Activated T-helper 17 cell treated with anti-CD3 and anti-CD28 coated beads, Interleukin-2, amount 50 U/mL, for 72 hours (primary cell): Measurements from ENCODE around the gene KL. TPM values are rescaled to one million over a fixed set of nuclear protein-coding genes. Genes with fewer than 3 reads are reported as not detected.

ENCODE experiments used
- ATAC-seq: fragments of 150-1000 bp; cut with Tn5 transposase; replicated peaks from 2 replicates; pipeline ENCODE4 v1.10.0; 2021; ENCODE audit warnings: mild to moderate bottlenecking, moderate library complexity
- H3K27ac Mint-ChIP-seq: one replicate; pipeline ENCODE4 v1.8.0; 2022; ENCODE audit warnings: mixed read lengths
- H3K27me3 Mint-ChIP-seq: one replicate; pipeline ENCODE4 v1.8.0; 2022; ENCODE audit warnings: mixed read lengths
- H3K36me3 Mint-ChIP-seq: one replicate; pipeline ENCODE4 v1.8.0; 2022; ENCODE audit warnings: low read depth, mild to moderate bottlenecking, mixed read lengths
- H3K4me1 Mint-ChIP-seq: one replicate; pipeline ENCODE4 v1.8.0; 2022; ENCODE audit warnings: mixed read lengths
- H3K4me3 Mint-ChIP-seq: one replicate; pipeline ENCODE4 v1.8.0; 2022; ENCODE audit warnings: mild to moderate bottlenecking, mixed read lengths
- H3K9me3 Mint-ChIP-seq: one replicate; pipeline ENCODE4 v1.8.0; 2022; ENCODE audit warnings: mixed read lengths
- total RNA-seq, 2 donors: library from RNA; stranded (reverse); gene quantifications; one replicate each; pipeline ENCODE4 v1.2.3, GENCODE V29; 2022

Gene KL
- total RNA-seq, 2 donors from 2014 or later, result 0.08 TPM; not detected in 1

DNA sequence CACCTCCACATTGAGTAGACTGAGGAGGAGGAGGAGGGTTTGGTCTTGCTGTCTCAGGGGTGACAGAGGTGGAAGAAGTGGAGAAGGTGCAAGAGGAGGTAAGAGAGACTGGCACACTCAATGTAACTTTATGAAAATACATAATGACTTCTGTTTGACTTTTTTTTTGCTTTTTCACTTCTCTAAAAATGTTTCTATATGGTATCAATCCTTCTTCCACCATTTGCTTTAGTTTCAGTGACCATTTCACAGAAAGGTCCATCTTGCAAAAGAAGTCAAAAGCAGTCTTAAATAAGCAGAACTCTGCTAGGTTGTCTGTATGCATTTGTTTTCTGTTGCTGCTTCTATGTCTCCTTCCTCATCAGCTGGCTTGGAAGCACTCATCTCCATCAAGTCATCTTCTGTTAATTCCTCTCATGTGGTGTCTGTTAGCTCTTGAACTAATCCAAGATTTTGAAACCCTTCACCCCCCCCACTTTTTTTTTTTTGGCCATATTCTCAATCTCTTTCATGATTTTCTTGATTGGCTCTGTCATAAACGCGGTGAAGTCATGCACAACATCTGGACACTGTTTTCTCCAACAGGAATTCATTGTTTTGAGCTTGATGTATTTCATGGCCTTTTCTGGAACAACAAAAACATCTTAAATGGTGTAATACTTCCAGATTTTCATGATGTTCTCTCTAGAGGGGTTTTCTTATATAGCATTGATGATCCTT is 80.8 kb downstream of the KL start:
- Mint-ChIP-seq H3K4me3 (no peak overlapping the region), H3K4me1 (no peaks in the 10 kb centered on the region), H3K9me3 (no peaks in the 10 kb centered on the region), H3K27ac (no peak overlapping the region), H3K36me3 (no peaks in the 10 kb centered on the region), H3K27me3 (peaks cover 8% of the 10 kb centered on the region)
- ATAC-seq, result no peak

DNA sequence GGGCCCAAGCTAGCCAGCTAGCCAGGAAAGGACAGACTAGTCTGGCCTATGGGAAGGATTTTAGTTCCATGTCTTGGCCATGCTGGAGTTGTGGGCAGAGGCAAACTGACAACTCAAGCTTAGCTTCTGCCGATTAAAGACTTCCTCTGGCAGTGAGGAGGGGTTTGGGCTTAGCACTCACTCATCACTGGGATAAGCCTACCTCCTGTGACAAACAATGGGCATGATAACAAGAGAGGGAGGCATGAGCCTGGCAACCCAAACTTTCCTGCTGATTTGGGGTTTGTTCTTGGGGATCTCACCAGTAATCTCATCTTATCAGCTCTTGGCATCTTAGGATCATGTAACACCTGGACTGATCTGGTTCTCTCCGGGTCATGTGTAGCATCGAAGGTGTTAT is 83.6 kb downstream of the KL start:
- Mint-ChIP-seq H3K27ac (no peak overlapping the region), H3K27me3 (peaks cover 11% of the 10 kb centered on the region), H3K4me3 (no peak overlapping the region), H3K36me3 (no peaks in the 10 kb centered on the region), H3K9me3 (no peaks in the 10 kb centered on the region), H3K4me1 (no peaks in the 10 kb centered on the region)
- no peak for ATAC-seq

DNA sequence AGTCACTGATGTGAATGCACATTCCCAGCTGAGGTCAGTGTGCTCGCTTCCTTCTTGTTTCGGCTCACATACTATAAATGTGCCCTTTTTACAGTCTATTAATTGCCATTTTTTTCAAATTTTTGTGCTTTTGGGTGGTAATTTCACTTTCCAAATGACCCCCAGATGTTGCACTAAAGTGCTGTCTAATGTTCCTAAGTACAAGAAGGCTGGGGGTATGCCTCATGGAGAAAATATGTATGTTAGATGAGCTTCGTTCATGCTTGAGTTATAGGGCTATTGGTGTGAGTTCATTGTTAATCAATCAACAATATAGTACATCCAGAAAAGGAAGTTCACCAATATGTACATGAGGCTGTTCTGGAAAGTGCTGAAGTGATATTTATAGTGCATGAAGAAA is 84.7 kb downstream of the KL start:
- Mint-ChIP-seq H3K27ac (no peak overlapping the region), H3K4me3 (no peak overlapping the region), H3K27me3 (peaks cover 11% of the 10 kb centered on the region), H3K9me3 (no peaks in the 10 kb centered on the region), H3K36me3 (no peaks in the 10 kb centered on the region), H3K4me1 (no peaks in the 10 kb centered on the region)
- no peak for ATAC-seq

DNA sequence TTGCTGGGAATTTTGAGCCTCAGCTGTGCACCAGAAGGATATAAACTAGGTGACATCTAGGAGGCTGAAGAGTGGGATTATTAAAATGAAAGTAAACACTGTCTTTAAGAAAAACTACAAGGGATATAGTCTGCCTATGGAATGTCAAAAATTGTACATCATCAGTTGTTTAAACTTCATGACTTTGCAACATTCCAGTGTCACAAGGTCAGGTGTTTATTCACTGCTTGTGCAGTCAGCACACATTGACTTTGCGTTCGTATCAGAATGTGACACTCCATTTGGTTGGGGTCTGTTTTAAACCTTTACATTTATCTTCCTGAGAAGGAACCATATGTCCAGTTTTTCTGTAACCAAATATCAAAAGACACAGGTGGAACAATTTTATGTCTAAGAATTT is 85.6 kb downstream of the KL start:
- ATAC-seq, result no peak
- H3K36me3 Mint-ChIP-seq, result no peaks in the 10 kb centered on the region
- no peak overlapping the region for H3K27ac Mint-ChIP-seq
- no peaks in the 10 kb centered on the region for H3K4me1 Mint-ChIP-seq
- H3K27me3 Mint-ChIP-seq, result peaks cover 11% of the 10 kb centered on the region
- no peaks in the 10 kb centered on the region for H3K9me3 Mint-ChIP-seq
- no peak overlapping the region for H3K4me3 Mint-ChIP-seq

DNA sequence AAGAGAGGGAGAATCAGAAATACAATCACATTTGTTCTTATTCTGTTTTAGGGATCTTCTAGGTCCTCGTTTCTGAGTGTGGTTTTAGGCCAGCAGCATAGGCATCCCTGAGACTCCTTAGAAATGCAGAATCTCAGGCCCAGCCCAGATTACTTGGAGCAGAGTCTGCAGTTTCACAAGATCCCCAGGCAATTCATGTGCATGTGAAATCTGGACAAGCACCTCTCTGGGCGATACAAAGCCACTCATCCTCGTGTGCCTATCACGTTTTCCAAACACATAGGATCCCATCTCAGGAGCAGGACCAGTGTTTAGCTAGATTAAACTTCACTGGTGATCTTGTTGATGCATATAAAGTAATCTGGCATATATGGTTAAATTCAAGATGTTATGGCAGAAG is 87.2 kb downstream of the KL start:
- Mint-ChIP-seq H3K9me3 (no peaks in the 10 kb centered on the region), H3K27me3 (peaks cover 16% of the 10 kb centered on the region), H3K36me3 (no peaks in the 10 kb centered on the region), H3K4me3 (no peak overlapping the region), H3K27ac (no peak overlapping the region), H3K4me1 (no peaks in the 10 kb centered on the region)
- ATAC-seq, result no peak

DNA sequence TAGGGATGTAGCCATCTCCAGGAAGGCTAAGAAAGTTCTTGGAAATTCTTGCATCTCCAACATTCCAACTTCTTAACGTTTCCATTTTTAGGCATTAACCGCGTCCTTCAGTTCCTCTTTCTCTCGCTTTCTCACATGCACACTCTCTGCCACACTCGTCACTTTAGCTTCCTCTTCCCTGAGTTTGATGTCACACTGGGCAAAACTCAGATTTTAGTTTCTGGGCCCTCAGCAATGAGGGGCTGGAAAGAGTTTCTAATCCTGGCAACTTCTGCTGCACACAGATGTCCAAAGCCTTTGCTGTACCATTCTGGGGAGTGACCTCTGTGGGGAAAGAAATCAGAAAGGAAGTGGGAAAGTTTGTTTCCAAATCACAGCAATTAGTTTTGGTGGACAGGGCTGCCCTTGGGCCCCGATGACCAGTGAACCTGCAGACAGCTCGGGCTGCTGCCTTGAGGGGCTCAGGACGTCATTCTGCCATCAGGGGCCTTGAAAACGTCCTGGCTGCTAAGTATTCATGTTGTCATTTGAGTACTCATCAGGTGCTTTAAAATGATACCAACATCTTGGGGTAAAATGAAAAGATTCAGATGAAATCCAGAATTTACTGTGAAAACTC is 89.3 kb downstream of the KL start:
- no peak overlapping the region for H3K27ac Mint-ChIP-seq
- no peaks in the 10 kb centered on the region for H3K4me1 Mint-ChIP-seq
- peaks cover 20% of the 10 kb centered on the region for H3K27me3 Mint-ChIP-seq
- no peak for ATAC-seq
- H3K4me3 Mint-ChIP-seq, result no peak overlapping the region
- no peaks in the 10 kb centered on the region for H3K36me3 Mint-ChIP-seq
- no peaks in the 10 kb centered on the region for H3K9me3 Mint-ChIP-seq

DNA sequence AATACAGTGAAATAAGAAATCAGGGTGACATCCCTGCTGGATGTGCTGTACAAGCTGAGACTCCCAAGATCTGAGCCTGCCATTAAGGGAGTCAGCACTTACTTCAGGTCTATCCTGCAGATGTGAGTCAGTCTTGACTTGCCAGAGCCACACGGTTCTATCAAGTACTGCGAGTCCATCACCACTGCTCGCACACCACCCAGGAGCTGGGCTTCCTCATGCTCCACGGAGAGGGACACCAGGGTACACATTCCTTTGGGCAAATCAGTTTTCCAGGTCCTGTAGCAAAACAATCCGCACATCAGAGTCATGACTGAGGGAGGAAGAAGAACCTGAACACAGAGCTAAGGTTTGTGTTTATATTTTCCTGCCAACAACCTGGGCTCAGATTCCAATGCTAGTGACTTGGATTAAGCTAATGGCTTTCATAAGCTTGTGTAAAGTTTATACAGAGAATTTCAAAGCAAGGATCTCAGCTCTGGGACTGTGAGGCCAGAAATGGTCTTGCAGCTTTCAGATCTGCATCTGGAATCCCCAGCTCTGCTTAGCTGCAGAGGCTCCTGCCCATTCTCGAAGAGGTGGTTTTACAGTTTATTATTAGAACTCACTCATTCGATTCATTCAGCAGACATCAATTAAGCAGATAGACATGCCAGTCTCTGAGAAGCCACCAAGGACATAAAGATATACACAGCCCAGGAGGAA is 90.6 kb downstream of the KL start:
- Mint-ChIP-seq H3K27me3 (peaks cover 12% of the 10 kb centered on the region), H3K36me3 (no peaks in the 10 kb centered on the region), H3K9me3 (no peaks in the 10 kb centered on the region), H3K27ac (no peak overlapping the region), H3K4me1 (no peaks in the 10 kb centered on the region), H3K4me3 (no peak overlapping the region)
- no peak for ATAC-seq

DNA sequence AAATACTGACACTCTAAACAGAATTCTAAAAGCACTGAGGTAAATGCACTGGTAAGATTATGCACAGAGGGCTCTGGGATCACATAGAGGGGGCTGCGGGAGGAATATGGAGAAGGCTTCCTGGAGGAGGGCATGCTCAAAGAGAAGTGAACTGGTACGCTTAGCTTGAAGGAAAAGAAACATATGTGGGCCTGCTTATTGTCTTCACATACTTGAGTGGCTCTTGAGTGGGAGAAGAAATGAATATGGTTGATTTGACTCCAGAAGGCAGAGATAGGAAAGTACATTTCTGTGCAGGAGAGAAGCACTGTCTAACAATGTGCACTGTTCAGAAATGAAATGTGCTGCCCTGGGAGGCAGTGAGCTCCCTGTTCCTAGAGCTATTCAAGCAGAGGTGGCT is 91.1 kb downstream of the KL start:
- Mint-ChIP-seq H3K27ac (no peak overlapping the region), H3K9me3 (no peaks in the 10 kb centered on the region), H3K27me3 (peaks cover 12% of the 10 kb centered on the region), H3K4me1 (no peaks in the 10 kb centered on the region), H3K4me3 (no peak overlapping the region), H3K36me3 (no peaks in the 10 kb centered on the region)
- ATAC-seq, result no peak

DNA sequence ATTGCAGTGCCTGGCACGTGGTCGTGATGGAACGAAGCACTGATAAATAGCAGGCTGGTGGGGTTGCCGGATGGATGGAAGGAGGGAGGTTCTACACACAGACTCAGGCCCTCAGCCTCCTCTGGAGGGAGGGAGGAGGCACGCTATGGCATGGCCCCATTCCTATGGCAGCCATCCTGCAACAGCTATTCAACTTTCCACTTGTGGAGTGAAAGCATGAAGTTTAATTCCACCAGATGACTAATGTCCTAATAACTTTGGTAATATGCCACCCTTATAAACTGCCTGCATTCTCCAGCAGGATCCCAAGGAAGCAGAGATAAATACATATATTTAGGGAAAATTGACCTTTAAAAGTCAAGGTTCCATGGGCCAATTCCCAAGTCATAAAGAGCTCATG is 92.4 kb downstream of the KL start:
- no peaks in the 10 kb centered on the region for H3K4me1 Mint-ChIP-seq
- no peak for ATAC-seq
- H3K9me3 Mint-ChIP-seq, result no peaks in the 10 kb centered on the region
- H3K36me3 Mint-ChIP-seq, result no peaks in the 10 kb centered on the region
- H3K27me3 Mint-ChIP-seq, result peaks cover 13% of the 10 kb centered on the region
- no peak overlapping the region for H3K27ac Mint-ChIP-seq
- no peak overlapping the region for H3K4me3 Mint-ChIP-seq

DNA sequence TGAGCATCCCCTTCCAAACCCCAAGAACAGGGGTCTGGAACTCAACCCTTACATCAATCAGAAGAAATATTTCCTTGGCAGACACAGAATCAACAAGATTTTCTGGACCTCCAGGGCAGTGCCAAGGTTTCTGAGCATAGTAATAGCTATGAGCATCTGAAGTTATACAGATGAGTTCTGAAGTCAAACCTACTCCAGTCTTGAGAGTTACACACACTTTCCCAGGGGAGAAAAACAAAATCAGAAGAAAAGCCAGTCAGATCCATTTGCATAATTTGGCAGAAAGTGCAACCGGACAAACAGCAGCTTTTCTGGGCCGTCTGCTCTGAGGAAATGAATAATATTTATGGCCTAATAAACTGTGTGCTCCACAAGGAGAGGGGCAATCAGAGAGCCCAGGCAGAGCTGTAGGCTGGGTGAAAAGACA is 93.1 kb downstream of the KL start:
- no peaks in the 10 kb centered on the region for H3K4me1 Mint-ChIP-seq
- H3K4me3 Mint-ChIP-seq, result no peak overlapping the region
- no peak overlapping the region for H3K27ac Mint-ChIP-seq
- H3K27me3 Mint-ChIP-seq, result peaks cover 13% of the 10 kb centered on the region
- H3K36me3 Mint-ChIP-seq, result no peaks in the 10 kb centered on the region
- no peaks in the 10 kb centered on the region for H3K9me3 Mint-ChIP-seq
- ATAC-seq, result no peak

DNA sequence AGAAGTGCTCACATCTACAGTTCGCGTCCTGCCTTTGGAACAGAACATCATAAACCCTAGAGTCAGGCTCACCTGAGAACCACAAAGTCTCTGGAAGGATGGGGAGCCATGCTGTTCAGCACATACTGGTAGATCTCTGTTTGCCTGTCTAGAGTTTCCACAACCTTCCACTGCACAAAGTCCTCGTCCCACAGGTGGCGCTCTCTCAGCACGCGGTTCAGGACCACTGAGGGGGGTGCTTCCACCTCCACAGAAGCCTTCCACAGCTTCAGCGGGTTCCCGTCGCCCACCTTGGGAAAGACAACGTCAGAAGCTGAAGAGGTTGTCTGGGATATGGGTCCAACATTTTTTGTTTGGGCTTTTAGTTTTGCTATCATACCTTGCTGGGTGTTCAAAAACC is 93.6 kb downstream of the KL start:
- Mint-ChIP-seq H3K9me3 (no peaks in the 10 kb centered on the region), H3K4me1 (no peaks in the 10 kb centered on the region), H3K36me3 (no peaks in the 10 kb centered on the region), H3K27ac (no peak overlapping the region), H3K27me3 (peaks cover 13% of the 10 kb centered on the region), H3K4me3 (no peak overlapping the region)
- ATAC-seq, result no peak

DNA sequence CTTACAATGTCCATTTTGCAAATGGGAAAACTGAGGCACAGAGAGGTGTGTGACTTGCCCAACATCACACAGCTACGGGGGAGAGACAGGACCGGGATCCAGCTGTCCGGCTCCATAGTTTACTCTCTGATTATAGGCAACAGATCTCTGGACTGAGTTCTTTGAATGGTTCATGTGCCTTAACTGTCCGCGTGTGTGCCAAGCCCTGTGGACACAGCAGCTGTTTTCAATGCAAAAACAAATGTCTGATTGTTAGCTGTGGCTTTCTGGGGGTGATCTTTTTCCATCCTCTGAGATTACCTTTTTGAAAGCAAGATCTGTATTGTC is 94.1 kb downstream of the KL start:
- Mint-ChIP-seq H3K9me3 (no peaks in the 10 kb centered on the region), H3K27ac (no peak overlapping the region), H3K27me3 (peaks cover 19% of the 10 kb centered on the region), H3K4me3 (no peak overlapping the region), H3K36me3 (no peaks in the 10 kb centered on the region), H3K4me1 (no peaks in the 10 kb centered on the region)
- no peak for ATAC-seq

DNA sequence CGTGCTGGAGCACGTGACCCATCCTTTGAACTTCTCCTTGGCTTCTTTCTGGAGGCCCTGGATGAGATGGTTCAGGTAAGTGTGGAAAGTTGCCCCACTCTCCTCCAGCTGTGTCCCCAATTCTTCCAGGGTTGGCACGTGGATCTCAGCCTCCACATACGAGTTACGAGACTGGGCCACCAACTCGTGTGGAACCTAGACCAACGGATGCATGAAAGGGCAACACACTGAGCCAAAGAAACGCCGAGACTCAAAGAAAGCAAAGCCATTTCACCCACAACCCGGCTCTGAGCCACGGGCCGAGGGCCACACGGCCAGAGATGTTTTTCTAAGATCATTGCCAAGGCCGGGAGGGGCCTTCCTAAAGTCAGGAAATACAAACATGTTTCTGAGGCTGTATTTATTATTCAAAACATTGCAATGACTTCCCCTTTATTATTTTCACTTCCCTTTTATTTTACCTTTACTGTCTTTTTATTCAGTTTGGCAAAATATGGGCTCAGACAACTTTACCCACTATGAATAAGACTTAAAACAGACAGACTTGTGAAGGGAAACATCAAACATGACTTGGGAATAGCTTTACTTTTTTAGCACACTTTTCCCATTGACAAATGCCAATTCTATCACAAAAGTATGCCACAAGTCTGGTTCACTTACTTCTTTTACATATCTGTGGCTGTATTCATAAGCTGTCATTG is 94.6 kb downstream of the KL start:
- Mint-ChIP-seq H3K9me3 (no peaks in the 10 kb centered on the region), H3K27ac (no peak overlapping the region), H3K4me1 (no peaks in the 10 kb centered on the region), H3K27me3 (peaks cover 22% of the 10 kb centered on the region), H3K4me3 (no peak overlapping the region), H3K36me3 (no peaks in the 10 kb centered on the region)
- no peak for ATAC-seq

DNA sequence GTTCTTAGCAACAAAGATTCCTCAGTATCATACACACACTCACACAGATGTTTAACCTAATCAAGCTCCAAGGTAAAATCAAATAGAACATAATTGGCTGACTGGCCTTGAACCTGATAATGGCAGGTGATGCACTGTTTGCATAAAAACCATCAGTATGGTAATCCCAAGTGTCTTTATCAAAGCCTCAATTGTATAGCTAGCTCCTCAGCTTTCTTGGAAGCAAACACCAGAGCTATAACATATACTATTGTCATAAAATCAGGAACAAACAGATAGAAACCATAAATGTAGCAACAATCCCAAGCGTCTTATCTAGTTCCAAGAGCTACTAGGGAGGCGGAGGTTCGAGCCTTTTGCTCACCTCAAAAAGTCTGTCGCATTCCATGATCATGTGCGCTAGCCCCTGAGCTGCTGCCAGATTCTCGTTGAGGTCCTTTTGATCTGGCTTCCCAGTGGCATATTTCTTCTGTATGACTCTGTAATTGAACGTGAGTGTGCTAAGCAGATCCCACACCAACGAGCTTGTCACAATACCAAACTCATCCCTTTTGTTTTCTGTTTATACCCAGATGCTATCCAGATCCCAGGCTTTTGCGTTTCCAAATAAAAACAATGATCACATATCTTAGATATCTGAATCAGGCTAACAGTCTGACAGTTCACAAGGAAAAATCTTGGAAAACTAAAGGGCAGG is 95.3 kb downstream of the KL start:
- ATAC-seq, result no peak
- Mint-ChIP-seq H3K4me3 (no peak overlapping the region), H3K27me3 (peaks cover 26% of the 10 kb centered on the region), H3K27ac (no peak overlapping the region), H3K36me3 (no peaks in the 10 kb centered on the region), H3K9me3 (no peaks in the 10 kb centered on the region), H3K4me1 (no peaks in the 10 kb centered on the region)
